HG03175 (cell line): Measurements from ENCODE around the gene MISP.
"Not testable (repeated sequence)": the region's sequence is repeated elsewhere in the genome, so short reads cannot be mapped to it uniquely, and the experiment has no call there.

Source experiments
- ATAC-seq: cut with Tn5 transposase; IDR thresholded peaks from one replicate; pipeline ENCODE4 v1.9.1; 2021; ENCODE audit warnings: mild to moderate bottlenecking, moderate library complexity; ENCODE audit not compliant: unreplicated experiment

The MISP gene

GRCh38 chr19:745138-745537 lies 5.8 kb upstream of the MISP start:
- not testable (repeated sequence) for ATAC-seq

GRCh38 chr19:746208-746819 lies 4.6 kb upstream of the MISP start:
- no peak for ATAC-seq

- no peak for ATAC-seq
Observed at GRCh38 chr19:746956-747355, 4.0 kb upstream of the MISP start.

- no peak for ATAC-seq
Observed at GRCh38 chr19:747432-748273, 3.3 kb upstream of the MISP start.

- ATAC-seq: no peak
Observed at GRCh38 chr19:748274-748598, 2.7 kb upstream of the MISP start.

- no peak for ATAC-seq
Observed at GRCh38 chr19:749811-750210, 1.1 kb upstream of the MISP start.

- no peak for ATAC-seq
Observed at GRCh38 chr19:751501-752341, 809 bp downstream of the MISP start.

- ATAC-seq: no peak
Observed at GRCh38 chr19:752652-753517, 2.0 kb downstream of the MISP start.

GRCh38 chr19:754530-754929 lies 3.6 kb downstream of the MISP start:
- ATAC-seq: no peak

GRCh38 chr19:755063-755462 lies 4.2 kb downstream of the MISP start:
- no peak for ATAC-seq

- ATAC-seq: no peak
Observed at GRCh38 chr19:756236-756635, 5.3 kb downstream of the MISP start.

- no peak for ATAC-seq
Observed at GRCh38 chr19:756821-757688, 6.1 kb downstream of the MISP start.

- ATAC-seq: no peak
Observed at GRCh38 chr19:757811-758668, 7.1 kb downstream of the MISP start.

- no peak for ATAC-seq
Observed at GRCh38 chr19:763181-763580, 12.3 kb downstream of the MISP start.

GRCh38 chr19:763869-764268 lies 13.0 kb downstream of the MISP start:
- ATAC-seq: no peak

GRCh38 chr19:764301-764700 lies 13.4 kb downstream of the MISP start:
- no peak for ATAC-seq

- no peak for ATAC-seq
Observed at GRCh38 chr19:765179-765738, 14.3 kb downstream of the MISP start.

GRCh38 chr19:768424-768823 lies 17.5 kb downstream of the MISP start:
- ATAC-seq: no peak

GRCh38 chr19:769616-770015 lies 18.7 kb downstream of the MISP start:
- no peak for ATAC-seq
